ENCODE results near the gene OR8G1. TPM values are rescaled to one million over a fixed set of nuclear protein-coding genes. Genes with fewer than 3 reads are reported as not detected.

OR8G1 gene
- total and polyA plus RNA-seq, 2 of the 8 experiments (the other 6 are each of a cell fraction or from before 2014, with no cell fraction given), result not detected

DNA sequence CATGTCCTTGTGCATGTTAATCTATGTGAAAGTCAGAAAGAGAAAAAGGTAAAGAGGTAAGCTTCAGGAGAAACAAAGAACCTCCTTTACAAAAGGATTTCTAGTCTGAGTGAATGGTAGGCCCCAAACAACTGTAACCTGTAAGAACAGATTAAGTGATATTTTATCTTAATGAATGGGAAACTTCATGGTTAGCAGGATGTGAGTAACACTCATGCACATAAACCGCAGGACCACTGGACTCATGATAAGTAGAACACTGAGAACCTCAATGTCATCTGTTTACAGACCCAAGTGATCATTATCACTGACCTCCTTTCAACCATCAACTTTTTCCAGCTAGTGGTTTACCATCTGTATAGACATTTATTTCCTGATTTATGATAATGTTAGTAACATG lies 35.2 kb downstream of the OR8G1 start (continued):
- TF ChIP-seq, protein P1, sequence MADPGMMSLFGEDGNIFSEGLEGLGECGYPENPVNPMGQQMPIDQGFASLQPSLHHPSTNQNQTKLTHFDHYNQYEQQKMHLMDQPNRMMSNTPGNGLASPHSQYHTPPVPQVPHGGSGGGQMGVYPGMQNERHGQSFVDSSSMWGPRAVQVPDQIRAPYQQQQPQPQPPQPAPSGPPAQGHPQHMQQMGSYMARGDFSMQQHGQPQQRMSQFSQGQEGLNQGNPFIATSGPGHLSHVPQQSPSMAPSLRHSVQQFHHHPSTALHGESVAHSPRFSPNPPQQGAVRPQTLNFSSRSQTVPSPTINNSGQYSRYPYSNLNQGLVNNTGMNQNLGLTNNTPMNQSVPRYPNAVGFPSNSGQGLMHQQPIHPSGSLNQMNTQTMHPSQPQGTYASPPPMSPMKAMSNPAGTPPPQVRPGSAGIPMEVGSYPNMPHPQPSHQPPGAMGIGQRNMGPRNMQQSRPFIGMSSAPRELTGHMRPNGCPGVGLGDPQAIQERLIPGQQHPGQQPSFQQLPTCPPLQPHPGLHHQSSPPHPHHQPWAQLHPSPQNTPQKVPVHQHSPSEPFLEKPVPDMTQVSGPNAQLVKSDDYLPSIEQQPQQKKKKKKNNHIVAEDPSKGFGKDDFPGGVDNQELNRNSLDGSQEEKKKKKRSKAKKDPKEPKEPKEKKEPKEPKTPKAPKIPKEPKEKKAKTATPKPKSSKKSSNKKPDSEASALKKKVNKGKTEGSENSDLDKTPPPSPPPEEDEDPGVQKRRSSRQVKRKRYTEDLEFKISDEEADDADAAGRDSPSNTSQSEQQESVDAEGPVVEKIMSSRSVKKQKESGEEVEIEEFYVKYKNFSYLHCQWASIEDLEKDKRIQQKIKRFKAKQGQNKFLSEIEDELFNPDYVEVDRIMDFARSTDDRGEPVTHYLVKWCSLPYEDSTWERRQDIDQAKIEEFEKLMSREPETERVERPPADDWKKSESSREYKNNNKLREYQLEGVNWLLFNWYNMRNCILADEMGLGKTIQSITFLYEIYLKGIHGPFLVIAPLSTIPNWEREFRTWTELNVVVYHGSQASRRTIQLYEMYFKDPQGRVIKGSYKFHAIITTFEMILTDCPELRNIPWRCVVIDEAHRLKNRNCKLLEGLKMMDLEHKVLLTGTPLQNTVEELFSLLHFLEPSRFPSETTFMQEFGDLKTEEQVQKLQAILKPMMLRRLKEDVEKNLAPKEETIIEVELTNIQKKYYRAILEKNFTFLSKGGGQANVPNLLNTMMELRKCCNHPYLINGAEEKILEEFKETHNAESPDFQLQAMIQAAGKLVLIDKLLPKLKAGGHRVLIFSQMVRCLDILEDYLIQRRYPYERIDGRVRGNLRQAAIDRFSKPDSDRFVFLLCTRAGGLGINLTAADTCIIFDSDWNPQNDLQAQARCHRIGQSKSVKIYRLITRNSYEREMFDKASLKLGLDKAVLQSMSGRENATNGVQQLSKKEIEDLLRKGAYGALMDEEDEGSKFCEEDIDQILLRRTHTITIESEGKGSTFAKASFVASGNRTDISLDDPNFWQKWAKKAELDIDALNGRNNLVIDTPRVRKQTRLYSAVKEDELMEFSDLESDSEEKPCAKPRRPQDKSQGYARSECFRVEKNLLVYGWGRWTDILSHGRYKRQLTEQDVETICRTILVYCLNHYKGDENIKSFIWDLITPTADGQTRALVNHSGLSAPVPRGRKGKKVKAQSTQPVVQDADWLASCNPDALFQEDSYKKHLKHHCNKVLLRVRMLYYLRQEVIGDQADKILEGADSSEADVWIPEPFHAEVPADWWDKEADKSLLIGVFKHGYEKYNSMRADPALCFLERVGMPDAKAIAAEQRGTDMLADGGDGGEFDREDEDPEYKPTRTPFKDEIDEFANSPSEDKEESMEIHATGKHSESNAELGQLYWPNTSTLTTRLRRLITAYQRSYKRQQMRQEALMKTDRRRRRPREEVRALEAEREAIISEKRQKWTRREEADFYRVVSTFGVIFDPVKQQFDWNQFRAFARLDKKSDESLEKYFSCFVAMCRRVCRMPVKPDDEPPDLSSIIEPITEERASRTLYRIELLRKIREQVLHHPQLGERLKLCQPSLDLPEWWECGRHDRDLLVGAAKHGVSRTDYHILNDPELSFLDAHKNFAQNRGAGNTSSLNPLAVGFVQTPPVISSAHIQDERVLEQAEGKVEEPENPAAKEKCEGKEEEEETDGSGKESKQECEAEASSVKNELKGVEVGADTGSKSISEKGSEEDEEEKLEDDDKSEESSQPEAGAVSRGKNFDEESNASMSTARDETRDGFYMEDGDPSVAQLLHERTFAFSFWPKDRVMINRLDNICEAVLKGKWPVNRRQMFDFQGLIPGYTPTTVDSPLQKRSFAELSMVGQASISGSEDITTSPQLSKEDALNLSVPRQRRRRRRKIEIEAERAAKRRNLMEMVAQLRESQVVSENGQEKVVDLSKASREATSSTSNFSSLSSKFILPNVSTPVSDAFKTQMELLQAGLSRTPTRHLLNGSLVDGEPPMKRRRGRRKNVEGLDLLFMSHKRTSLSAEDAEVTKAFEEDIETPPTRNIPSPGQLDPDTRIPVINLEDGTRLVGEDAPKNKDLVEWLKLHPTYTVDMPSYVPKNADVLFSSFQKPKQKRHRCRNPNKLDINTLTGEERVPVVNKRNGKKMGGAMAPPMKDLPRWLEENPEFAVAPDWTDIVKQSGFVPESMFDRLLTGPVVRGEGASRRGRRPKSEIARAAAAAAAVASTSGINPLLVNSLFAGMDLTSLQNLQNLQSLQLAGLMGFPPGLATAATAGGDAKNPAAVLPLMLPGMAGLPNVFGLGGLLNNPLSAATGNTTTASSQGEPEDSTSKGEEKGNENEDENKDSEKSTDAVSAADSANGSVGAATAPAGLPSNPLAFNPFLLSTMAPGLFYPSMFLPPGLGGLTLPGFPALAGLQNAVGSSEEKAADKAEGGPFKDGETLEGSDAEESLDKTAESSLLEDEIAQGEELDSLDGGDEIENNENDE (IDR thresholded peaks at IDR 0.05; ENCODE audit: insufficient replicate concordance, low read length), result no peak
- TF ChIP-seq BRCA1 (IDR thresholded peaks at IDR 0.05; ENCODE audit: low read depth, low read length) (no peak), SP4 (IDR thresholded peaks at IDR 0.05; ENCODE audit: low read length) (no peak), CHD2 (IDR thresholded peaks at IDR 0.05; ENCODE audit: low read length) (no peak), HDAC2 (IDR thresholded peaks at IDR 0.05; ENCODE audit: borderline replicate concordance in 1 of 2, low read depth in 2 of 2, low read length in 2 of 2) (no peak), KDM4A (IDR thresholded peaks at IDR 0.05; ENCODE audit: low read depth, low read length, severe bottlenecking) (no peak), NRF1 (IDR thresholded peaks at IDR 0.05; ENCODE audit: low read depth, low read length) (no peak), NANOG (IDR thresholded peaks at IDR 0.05; ENCODE audit: insufficient read depth, low read depth, low read length, poor library complexity, severe bottlenecking) (no peak), EP300 (IDR thresholded peaks at IDR 0.05; ENCODE audit: borderline replicate concordance in 1 of 2, low read depth in 2 of 2, low read length in 2 of 2) (no peak), CBX8 (IDR thresholded peaks at IDR 0.05; ENCODE audit: borderline replicate concordance, low read depth, low read length) (no peak), EGR1 (IDR thresholded peaks at IDR 0.05; ENCODE audit: borderline replicate concordance, low read depth, low read length) (no peak), JUND (IDR thresholded peaks at IDR 0.05; ENCODE audit: low read length) (no peak)

Data from H1 (cell line).